Heart left ventricle (tissue), 16 donors: Measurements from ENCODE around the gene CCDC167. TPM values are rescaled to one million over a fixed set of nuclear protein-coding genes. Genes with fewer than 3 reads are reported as not detected.

Source experiments
- ATAC-seq, 4 donors: fragments of 200-7000 bp; cut with Tn5 transposase; one replicate each; pipeline ENCODE4 v1.9.1; 2020 to 2022; ENCODE audit warnings: moderate library complexity in 4 of 4, mild to moderate bottlenecking in 3 of 4, moderate number of reproducible peaks in 1 of 4
- DNase-seq, 5 donors: peaks; one replicate each; pipeline ENCODE4 v3.0.0-alpha.2; 2020
- H3K27ac ChIP-seq, 12 donors: fragments of 200-600 bp; sonication (generic) in 4 of 12; one replicate each; pipeline versions ENCODE4 v1.5.0 to v1.8.0; 2016 to 2022; ENCODE audit warnings: mild to moderate bottlenecking in 2 of 12
- H3K27me3 ChIP-seq, 9 donors: fragments of 200-600 bp; sonication (generic) in 2 of 9; one replicate each; pipeline versions ENCODE4 v1.5.1 to v1.8.0; 2016 to 2022; ENCODE audit warnings: mild to moderate bottlenecking in 3 of 9
- H3K36me3 ChIP-seq, 9 donors: fragments of 200-600 bp; sonication (generic) in 2 of 9; one replicate each; pipeline versions ENCODE4 v1.5.0 to v1.8.0; 2018 to 2022; ENCODE audit warnings: mild to moderate bottlenecking in 2 of 9
- H3K4me1 ChIP-seq, 12 donors: fragments of 200-600 bp; sonication (generic) in 4 of 12; one replicate each; pipeline versions ENCODE4 v1.5.0 to v1.8.0; 2016 to 2022; ENCODE audit warnings: mild to moderate bottlenecking in 3 of 12
- H3K4me3 ChIP-seq, 12 donors: fragments of 200-600 bp; sonication (generic) in 4 of 12; one replicate each; pipeline versions ENCODE4 v1.5.0 to v1.8.0; 2017 to 2022; ENCODE audit warnings: mild to moderate bottlenecking in 9 of 12, moderate library complexity in 4 of 12
- H3K9me3 ChIP-seq, 12 donors: fragments of 200-600 bp; sonication (generic) in 4 of 12; one replicate each; pipeline versions ENCODE4 v1.5.0 to v1.8.0; 2016 to 2022; ENCODE audit warnings: mild to moderate bottlenecking in 1 of 12
- CTCF ChIP-seq, 12 donors: fragments of 200-600 bp; sonication (generic) in 4 of 12; IDR thresholded peaks; one replicate each; pipeline versions ENCODE4 v1.5.0 to v1.8.0; 2018 to 2022; ENCODE audit warnings: antibody characterized with exemption in 12 of 12, mild to moderate bottlenecking in 5 of 12
- POLR2A ChIP-seq, 2 donors: fragments of 450-650 bp; IDR thresholded peaks; one replicate each; pipeline ENCODE4 v1.6.1; 2017; ENCODE audit warnings: antibody characterized with exemption in 2 of 2, mild to moderate bottlenecking in 2 of 2, moderate library complexity in 2 of 2
- WGBS, 4 donors: extraction: QIAGEN DNeasy Blood & Tissue Kit in 2 of 4; methylation state at CpG; one replicate each; pipeline versions ENCODE4 v1.1.5 to v1.1.7; 2013 to 2018; 5-methylcytosine and 5-hydroxymethylcytosine counted together
- intact Hi-C, 10 donors: fragments of 100-400 bp; cut with DNase I; formaldehyde crosslinking; loops; one replicate each; pipeline versions ENCODE4 v1.11.1 to v1.14.2; 2022
- polyA plus RNA-seq, 2 donors: library from polyadenylated mRNA; stranded (reverse); fragments of 200-250 nt; gene quantifications; one replicate each; pipeline ENCODE4 v1.2.3, GENCODE V29; 2013
- total RNA-seq, 9 donors: library from RNA; depleted of rRNA in 2 of 9; stranded (reverse); fragments of >200 nt in 2 of 9; fragmentation: NEBNext Ultra II Directional in 3 of 9; extraction: Animal tissue kit (Norgen Biotek cat#: 25700) in 3 of 9; gene quantifications; one replicate each; pipeline versions ENCODE4 v1.1.0 to v1.2.4, GENCODE V29; 2016 to 2023
- donor health status: ischemic (EF 13 %, LVEDD 7.1; RV severe dilation, severe dysfunction).
- donor health status: healthy with polysubstance abuse.
- donor health status: DM: no; HTN: yes; CAD: no.
- donor health status: DM: no; HTN: no; CAD: no.
- donor health status: ischemic (EF 25% LVEDD 6.9; RV normal size, moderate dysfunction).
- donor health status: ischemic (EF 25% LVEDD 5.7; RV mildly dilated, moderate dysfunction).
- donor health status: healthy.
- donor health status: DM: yes; HTN: yes; CAD: no.
- donor health status: ischemic (EF 35%, LVEDD 5.7; RV mildly dilated, moderate dysfunction).
- donor health status: nonischemic (EF 11% LVEDD 7.7; RV severe dilation, severe dysfunction).
- donor health status: DM: yes; HTN: yes; CAD: no.
- donor health status: PGD.
- donor health status: ischemic (EF 29% LVEDD 5.4; RV normal size, mild dysfunction).
- donor health status: nonischemic (EF 23%, LVEDD 6.1; RV moderate dilation, normal function).

The CCDC167 gene
- total and polyA plus RNA-seq, 11 donors: 17.6 to 76.7 (median 27.8) TPM

- TF ChIP-seq POLR2A (IDR thresholded peaks at IDR 0.05): no peak
- no peaks in the 10 kb centered on the region for H3K4me1 ChIP-seq
- no peak overlapping the region for H3K27ac ChIP-seq
- WGBS, 4 donors: 83 to 94% (median 91%) methylated on average over 3 of the region's 3 CpGs
- DNase-seq: no peak
- no peaks in the 10 kb centered on the region for H3K9me3 ChIP-seq
- H3K36me3 ChIP-seq: no peaks in the 10 kb centered on the region
- ATAC-seq: no peak
- H3K4me3 ChIP-seq: no peak overlapping the region
- intact Hi-C loops: no loop called here
- peaks cover 0 to 21% (median 0%) of the 10 kb centered on the region in 9 donors for H3K27me3 ChIP-seq
Observed at GRCh38 chr6:37522836-37523235, 23.1 kb upstream of the CCDC167 start.

GRCh38 chr6:37521674-37522073 is 22.0 kb upstream of the CCDC167 start:
- Histone ChIP-seq H3K36me3 (no peaks in the 10 kb centered on the region), H3K27me3 (peaks cover 0 to 13% (median 0%) of the 10 kb centered on the region in 9 donors), H3K27ac (no peak overlapping the region), H3K4me3 (no peak overlapping the region), H3K4me1 (peaks cover 0 to 6% (median 0%) of the 10 kb centered on the region in 12 donors), H3K9me3 (no peaks in the 10 kb centered on the region)
- intact Hi-C loops: no loop called here
- TF ChIP-seq POLR2A (IDR thresholded peaks at IDR 0.05): no peak
- no peak for TF ChIP-seq CTCF (IDR thresholded peaks at IDR 0.05)
- no peak for ATAC-seq
- 54 to 66% (median 62%) methylated on average over 4 of the region's 4 CpGs for WGBS, 4 donors
- no peak for DNase-seq

- Histone ChIP-seq H3K27ac (no peak overlapping the region), H3K4me1 (peaks cover 0 to 10% (median 4%) of the 10 kb centered on the region in 12 donors), H3K27me3 (peaks cover 0 to 13% (median 0%) of the 10 kb centered on the region in 9 donors), H3K4me3 (no peak overlapping the region), H3K9me3 (no peaks in the 10 kb centered on the region), H3K36me3 (no peaks in the 10 kb centered on the region)
- ATAC-seq (no peak), DNase-seq (no peak)
- 64 to 85% (median 66%) methylated on average over 5 to 6 of the region's 6 CpGs for WGBS, 4 donors
- intact Hi-C loops: no loop called here
- TF ChIP-seq CTCF (IDR thresholded peaks at IDR 0.05) (no peak), POLR2A (IDR thresholded peaks at IDR 0.05) (no peak)
Observed at GRCh38 chr6:37520926-37521325, 21.2 kb upstream of the CCDC167 start.

- intact Hi-C loops: no loop called here
- Histone ChIP-seq H3K9me3 (no peaks in the 10 kb centered on the region), H3K4me1 (peaks cover 0 to 21% (median 6%) of the 10 kb centered on the region in 12 donors), H3K27ac (no peak overlapping the region), H3K4me3 (no peak overlapping the region), H3K36me3 (no peaks in the 10 kb centered on the region), H3K27me3 (peaks cover 0 to 16% (median 0%) of the 10 kb centered on the region in 9 donors)
- 94 to 98% (median 96%) methylated on average over 4 to 5 of the region's 5 CpGs for WGBS, 4 donors
- no peak for ATAC-seq
- DNase-seq: no peak
- TF ChIP-seq POLR2A (IDR thresholded peaks at IDR 0.05) (no peak), CTCF (IDR thresholded peaks at IDR 0.05) (no peak)
Observed at GRCh38 chr6:37519461-37519860, 19.8 kb upstream of the CCDC167 start.

GRCh38 chr6:37518116-37518515 is 18.4 kb upstream of the CCDC167 start:
- Histone ChIP-seq H3K36me3 (no peaks in the 10 kb centered on the region), H3K27me3 (peaks cover 0 to 29% (median 11%) of the 10 kb centered on the region in 9 donors)
- intact Hi-C loops: no loop called here

More at GRCh38 chr6:37518116-37518515, 18.4 kb upstream of the CCDC167 start:
- no peak for TF ChIP-seq POLR2A (IDR thresholded peaks at IDR 0.05)
- no peak for TF ChIP-seq CTCF (IDR thresholded peaks at IDR 0.05)
- Histone ChIP-seq H3K9me3 (no peaks in the 10 kb centered on the region), H3K4me3 (peak overlapping the region in 1 of 12 donors; percentile 32), H3K27ac (peak overlapping the region in 1 of 12 donors; percentile 84), H3K4me1 (peaks cover 0 to 21% (median 6%) of the 10 kb centered on the region in 12 donors)
- no peak for ATAC-seq
- DNase-seq: no peak
- WGBS, 4 donors: 74 to 78% (median 77%) methylated on average over 5 to 6 of the region's 6 CpGs
